ENCODE data around the gene TYMS. TPM values are rescaled to one million over a fixed set of nuclear protein-coding genes. Genes with fewer than 3 reads are reported as not detected.

Gene TYMS
- total RNA-seq, 1 experiment from 2014 or later, result 149 TPM

DNA sequence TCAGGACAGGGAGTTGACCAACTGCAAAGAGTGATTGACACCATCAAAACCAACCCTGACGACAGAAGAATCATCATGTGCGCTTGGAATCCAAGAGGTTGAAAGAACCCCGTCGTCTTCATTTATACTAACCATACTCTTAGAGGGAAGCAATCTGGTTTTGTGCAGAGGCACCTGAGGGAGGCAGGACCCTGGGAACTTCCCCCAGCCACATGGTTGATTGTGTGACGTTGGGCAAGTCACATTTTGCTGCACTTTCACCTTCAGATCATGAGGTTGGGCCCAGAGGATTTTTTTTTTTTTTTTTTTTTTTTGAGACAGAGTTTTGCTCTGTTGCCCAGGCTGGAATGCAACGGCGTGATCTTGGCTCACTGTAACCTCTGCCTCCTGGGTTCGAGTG lies 11.6 kb downstream of the TYMS start:
- no peaks in the 10 kb centered on the region for H3K9me2 ChIP-seq (ENCODE audit: insufficient read depth)
- no peak for DNase-seq
- H4K20me1 ChIP-seq (ENCODE audit: insufficient read depth), result peaks cover 8% of the 10 kb centered on the region
- H3K79me2 ChIP-seq (ENCODE audit: low read depth), result peaks cover 7% of the 10 kb centered on the region
- H3K27me3 ChIP-seq (ENCODE audit: insufficient read depth, low read depth), result no peaks in the 10 kb centered on the region
- H3K4me3 ChIP-seq, result no peak overlapping the region
- H3K4me1 ChIP-seq (replicated peaks; ENCODE audit: insufficient read depth), result no peaks in the 10 kb centered on the region
- no peak overlapping the region for H2AFZ ChIP-seq
- H3K9me3 ChIP-seq (ENCODE audit: insufficient read depth, low read depth), result no peaks in the 10 kb centered on the region
- H3K4me2 ChIP-seq, result no peak overlapping the region
- no peak for TF ChIP-seq CTCF (conservative IDR thresholded peaks at IDR 0.05)
- no peak for TF ChIP-seq EZH2 (IDR thresholded peaks at IDR 0.05; ENCODE audit: low read depth)
- no peak overlapping the region for H3K27ac ChIP-seq
- intact Hi-C loops (cut with micrococcal nuclease; ENCODE audit: unreplicated experiment), result no loop called here
- CTCF ChIA-PET, result no interaction called here
- peaks cover 37% of the 10 kb centered on the region for H3K36me3 ChIP-seq (ENCODE audit: low read depth)
- no TSS peak for BruUV-seq (replicated peaks)
- H3F3A ChIP-seq (ENCODE audit: insufficient read depth, low read depth), result peaks cover 31% of the 10 kb centered on the region
- POLR2A ChIA-PET (ENCODE audit: unreplicated experiment), result no interaction called here

- ChIA-PET CTCF (no interaction called here), POLR2A (ENCODE audit: unreplicated experiment) (interaction anchor here (0.6 kb wide), 1 partner anchor 1985 kb away, joined by 3 read pairs; no protein-coding TSS in a partner anchor)
- peaks cover 8% of the 10 kb centered on the region for H4K20me1 ChIP-seq (ENCODE audit: insufficient read depth)
- H3K79me2 ChIP-seq (ENCODE audit: low read depth), result peaks cover 7% of the 10 kb centered on the region
- H3K27ac ChIP-seq, result no peak overlapping the region
- H3K4me2 ChIP-seq, result no peak overlapping the region
- DNase-seq, result no peak
- peaks cover 36% of the 10 kb centered on the region for H3F3A ChIP-seq (ENCODE audit: insufficient read depth, low read depth)
- H3K36me3 ChIP-seq (ENCODE audit: low read depth), result peaks cover 45% of the 10 kb centered on the region
- intact Hi-C loops (cut with micrococcal nuclease; ENCODE audit: unreplicated experiment), result no loop called here
- H3K4me3 ChIP-seq, result no peak overlapping the region
- BruUV-seq (replicated peaks), result no TSS peak
- H3K27me3 ChIP-seq (ENCODE audit: insufficient read depth, low read depth), result no peaks in the 10 kb centered on the region
- no peak for TF ChIP-seq CTCF (conservative IDR thresholded peaks at IDR 0.05)
- no peak for TF ChIP-seq EZH2 (IDR thresholded peaks at IDR 0.05; ENCODE audit: low read depth)
- no peaks in the 10 kb centered on the region for H3K9me3 ChIP-seq (ENCODE audit: insufficient read depth, low read depth)
- H2AFZ ChIP-seq, result no peak overlapping the region
- no peaks in the 10 kb centered on the region for H3K4me1 ChIP-seq (replicated peaks; ENCODE audit: insufficient read depth)
- no peaks in the 10 kb centered on the region for H3K9me2 ChIP-seq (ENCODE audit: insufficient read depth)
Measured at GRCh38 chr18:670522-670921, 13.1 kb downstream of the TYMS start.

DNA sequence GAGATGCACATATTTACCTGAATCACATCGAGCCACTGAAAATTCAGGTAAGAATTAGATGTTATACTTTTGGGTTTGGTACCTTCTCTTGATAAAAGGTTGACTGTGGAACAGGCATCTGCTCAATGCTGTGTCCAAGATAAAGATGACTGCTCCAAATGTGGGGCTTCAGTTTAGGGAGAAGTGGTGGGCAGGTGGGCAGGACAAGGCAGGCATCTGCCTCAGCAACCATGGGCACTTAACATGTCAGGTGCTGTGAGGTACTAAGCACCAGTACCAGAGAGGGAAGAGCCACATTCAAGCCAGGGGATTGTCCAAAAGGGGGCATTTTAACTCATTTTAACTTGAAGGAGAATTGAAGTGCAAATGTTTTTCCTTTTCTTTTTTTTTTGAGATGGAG lies 14.0 kb downstream of the TYMS start:
- intact Hi-C loops (cut with micrococcal nuclease; ENCODE audit: unreplicated experiment), result no loop called here
- ChIA-PET POLR2A (ENCODE audit: unreplicated experiment) (no interaction called here), CTCF (no interaction called here)
- Histone ChIP-seq H3K9me3 (ENCODE audit: insufficient read depth, low read depth) (no peaks in the 10 kb centered on the region), H3K9me2 (ENCODE audit: insufficient read depth) (no peaks in the 10 kb centered on the region), H3K4me3 (no peak overlapping the region), H3K27ac (no peak overlapping the region), H4K20me1 (ENCODE audit: insufficient read depth) (peaks cover 8% of the 10 kb centered on the region), H3K36me3 (ENCODE audit: low read depth) (peaks cover 45% of the 10 kb centered on the region), H3K4me1 (replicated peaks; ENCODE audit: insufficient read depth) (no peaks in the 10 kb centered on the region), H3K4me2 (no peak overlapping the region), H3K27me3 (ENCODE audit: insufficient read depth, low read depth) (no peaks in the 10 kb centered on the region), H3F3A (ENCODE audit: insufficient read depth, low read depth) (peaks cover 40% of the 10 kb centered on the region), H2AFZ (no peak overlapping the region), H3K79me2 (ENCODE audit: low read depth) (peaks cover 3% of the 10 kb centered on the region)
- no TSS peak for BruUV-seq (replicated peaks)
- DNase-seq, result no peak
- TF ChIP-seq EZH2 (IDR thresholded peaks at IDR 0.05; ENCODE audit: low read depth) (no peak), CTCF (conservative IDR thresholded peaks at IDR 0.05) (no peak)
